B cell (primary cell): Measurements from ENCODE around the gene GAPVD1. TPM values are rescaled to one million over a fixed set of nuclear protein-coding genes. Genes with fewer than 3 reads are reported as not detected.

ENCODE experiments used
- ATAC-seq: fragments of 200-7000 bp; cut with Tn5 transposase; one replicate; pipeline ENCODE4 v1.10.0; 2021; ENCODE audit warnings: low read depth, mild to moderate bottlenecking, moderate number of reproducible peaks, moderate library complexity
- CTCF ChIA-PET: fragments of 350-600 bp; sonication (Branson Sonifier 250); formaldehyde crosslinking; loops from one replicate; lab custom pipeline; 2021; ENCODE audit warnings: antibody characterized with exemption, inconsistent platforms; lab: Charles Lee
- POLR2A ChIA-PET: fragments of 350-600 bp; sonication (Branson Sonifier 250); formaldehyde crosslinking; loops from one replicate; lab custom pipeline; 2021; ENCODE audit warnings: antibody characterized with exemption; lab: Charles Lee
- DNase-seq: peaks from one replicate; pipeline ENCODE4 v3.0.0; 2013
- H2AFZ ChIP-seq: 2 replicates; pipeline ENCODE4 v1.6.1; 2012; ENCODE audit warnings: mild to moderate bottlenecking, low read depth, low read length; ENCODE audit not compliant: insufficient read depth, poor library complexity, severe bottlenecking
- H3K27ac ChIP-seq, 2 donors: 1 replicate in 1 of 2; 2 replicates in 1 of 2; pipeline ENCODE4 v1.5.1; 2012 to 2013; ENCODE audit warnings: low read length in 2 of 2, mild to moderate bottlenecking in 2 of 2, moderate library complexity in 1 of 2
- H3K27me3 ChIP-seq, 4 experiments: fragments of 200-600 bp in 1 of 4; sonication (generic) in 1 of 4; replicated peaks in 1 of 4; 1 replicate in 2 of 4; 2 replicates in 2 of 4; pipeline versions ENCODE4 v1.6.1 to v1.7.0; 2013 to 2016; ENCODE audit warnings: low read length in 3 of 4, mild to moderate bottlenecking in 2 of 4, mixed read lengths in 1 of 4, moderate library complexity in 1 of 4; ENCODE audit not compliant: insufficient read depth in 4 of 4, control insufficient read depth in 3 of 4; ENCODE audit errors: control extremely low read depth in 1 of 4
- H3K36me3 ChIP-seq, 2 experiments: replicated peaks in 1 of 2; 1 replicate in 1 of 2; 2 replicates in 1 of 2; pipeline versions ENCODE4 v1.6.1 to v1.7.1; 2013; ENCODE audit warnings: low read length in 1 of 2; ENCODE audit not compliant: insufficient read depth in 2 of 2, control insufficient read depth in 1 of 2; ENCODE audit errors: control extremely low read depth in 1 of 2, extremely low read depth in 1 of 2
- H3K4me1 ChIP-seq, 2 donors: fragments of 200-600 bp in 1 of 2; sonication (generic) in 1 of 2; 1 replicate in 1 of 2; 2 replicates in 1 of 2; pipeline versions ENCODE4 v1.5.1 to v1.6.1; 2013 to 2017; ENCODE audit warnings: low read length in 2 of 2; ENCODE audit not compliant: control insufficient read depth in 2 of 2, insufficient read depth in 2 of 2
- H3K4me2 ChIP-seq: replicated peaks from 2 replicates; pipeline ENCODE3; 2012; ENCODE audit warnings: mild to moderate bottlenecking, low read depth, low read length; ENCODE audit not compliant: poor library complexity, severe bottlenecking
- H3K4me3 ChIP-seq, 5 experiments: fragments of 200-600 bp in 1 of 5; sonication (generic) in 1 of 5; 1 replicate in 3 of 5; 2 replicates in 2 of 5; pipeline versions ENCODE4 v1.5.1 to v1.7.0; 2011 to 2016; ENCODE audit warnings: low read length in 4 of 5, mild to moderate bottlenecking in 4 of 5, low read depth in 2 of 5, control low read depth in 1 of 5, moderate library complexity in 1 of 5; ENCODE audit not compliant: insufficient read depth in 1 of 5; ENCODE audit errors: control extremely low read depth in 1 of 5, extremely low read depth in 1 of 5
- H3K79me2 ChIP-seq: fragments of 200-600 bp; sonication (generic); one replicate; pipeline ENCODE4 v1.6.0; 2016; ENCODE audit warnings: low read length; ENCODE audit not compliant: control insufficient read depth, insufficient read depth
- H3K9ac ChIP-seq: fragments of 200-600 bp; sonication (generic); 2 replicates; pipeline ENCODE4 v1.6.1; 2017; ENCODE audit warnings: mild to moderate bottlenecking, low read length, moderate library complexity
- H3K9me3 ChIP-seq, 3 donors: one replicate each; pipeline versions ENCODE4 v1.6.1 to v1.7.1; 2013; ENCODE audit warnings: low read length in 2 of 3; ENCODE audit not compliant: control insufficient read depth in 2 of 3, insufficient read depth in 1 of 3; ENCODE audit errors: control extremely low read depth in 1 of 3
- H4K20me1 ChIP-seq: 2 replicates; pipeline ENCODE4 v1.6.0; 2012; ENCODE audit warnings: mild to moderate bottlenecking, low read length; ENCODE audit not compliant: insufficient read depth, control insufficient read depth, poor library complexity, severe bottlenecking
- H3K27ac Mint-ChIP-seq: one replicate; pipeline ENCODE4 v1.8.0; 2021; ENCODE audit warnings: mixed read lengths
- H3K27me3 Mint-ChIP-seq: one replicate; pipeline ENCODE4 v1.8.0; 2021; ENCODE audit warnings: mixed read lengths
- H3K4me1 Mint-ChIP-seq: one replicate; pipeline ENCODE4 v1.8.0; 2021; ENCODE audit warnings: mixed read lengths
- H3K4me3 Mint-ChIP-seq: one replicate; pipeline ENCODE4 v1.8.0; 2021; ENCODE audit warnings: mixed read lengths
- H3K9me3 Mint-ChIP-seq: one replicate; pipeline ENCODE4 v1.8.0; 2022; ENCODE audit warnings: mixed read lengths; ENCODE audit not compliant: insufficient read depth
- CTCF ChIP-seq: fragments of 200-600 bp; IDR thresholded peaks from one replicate; pipeline ENCODE4 v1.8.0; 2022; ENCODE audit warnings: antibody characterized with exemption, mild to moderate bottlenecking
- EZH2 ChIP-seq: IDR thresholded peaks from 2 replicates; pipeline ENCODE4 v1.6.1; 2012; ENCODE audit warnings: borderline replicate concordance, low read depth, mild to moderate bottlenecking, moderate library complexity, low read length; ENCODE audit not compliant: insufficient read depth, poor library complexity, severe bottlenecking
- WGBS: methylation state at CpG from one replicate; pipeline ENCODE4 v1.1.5; 2013; ENCODE audit warnings: missing lambda C conversion rate; ENCODE audit not compliant: insufficient coverage; 5-methylcytosine and 5-hydroxymethylcytosine counted together
- intact Hi-C: fragments of 100-400 bp; cut with micrococcal nuclease; formaldehyde crosslinking; loops from one replicate; pipeline ENCODE4 v1.10.0; 2022
- polyA plus RNA-seq: library from polyadenylated mRNA; depleted of rRNA; stranded (reverse); fragments of >200 nt; gene quantifications from 2 replicates; pipeline ENCODE4 v1.2.3, GENCODE V29; 2012
- total RNA-seq, 2 donors: library from RNA; stranded (reverse); fragments of 120-200 nt in 1 of 2; gene quantifications; 1 replicate in 1 of 2; 2 replicates in 1 of 2; pipeline versions ENCODE4 v1.2.3 to v1.2.4, GENCODE V29; 2013 to 2022

Gene GAPVD1
- total and polyA plus RNA-seq, 2 donors (not counting 1 experiment from before 2014, with no cell fraction given), result 11.8 to 61.2 TPM

GRCh38 chr9:125407432-125407973, 145.9 kb downstream of the GAPVD1 start:
- Histone ChIP-seq H3K79me2 (no peaks in the 10 kb centered on the region), H3K4me2 (peak overlapping the region; percentile 99), H3K4me1 (peaks cover 10 to 19% of the 10 kb centered on the region in 2 donors), H4K20me1 (no peaks in the 10 kb centered on the region), H3K27me3 (peaks cover 0 to 33% (median 9%) of the 10 kb centered on the region in 4 experiments), H3K9ac (peak overlapping the region; percentile 76), H3K9me3 (peaks cover 0 to 15% (median 0%) of the 10 kb centered on the region in 3 donors), H2AFZ (peak overlapping the region; percentile 89), H3K4me3 (peak overlapping the region in 4 of 5 experiments; percentile 47 to 68 (median 58)), H3K36me3 (no peaks in the 10 kb centered on the region), H3K27ac (no peak overlapping the region)
- TF ChIP-seq EZH2, result no peak
- no peak for TF ChIP-seq CTCF
- intact Hi-C loops, result no loop called here
- Mint-ChIP-seq H3K27ac (no peak overlapping the region), H3K4me1 (peaks cover 16% of the 10 kb centered on the region), H3K9me3 (no peaks in the 10 kb centered on the region), H3K27me3 (peaks cover 23% of the 10 kb centered on the region), H3K4me3 (peak overlapping the region; percentile 80)
- DNase-seq (no peak), ATAC-seq (no peak)
- POLR2A ChIA-PET, result no interaction called here
- WGBS, result 28% methylated on average over 13 of the region's 17 CpGs
- CTCF ChIA-PET, result interaction anchor here (0.6 to 3.3 kb wide), 58 partner anchors 8 to 1091 kb away, joined by 3 to 40 read pairs (median 4); partner anchors contain the start of genes MVB12B and PBX3
